PFSK-1 (cell line): ENCODE results near the gene SMYD4.

Experiments
- POLR2AphosphoS5 ChIP-seq: IDR thresholded peaks from 2 replicates; pipeline ENCODE4 v1.6.1; 2012; ENCODE audit warnings: low read depth, mild to moderate bottlenecking, control low read depth, low read length, moderate library complexity
- SIN3A ChIP-seq: IDR thresholded peaks from 2 replicates; pipeline ENCODE4 v1.6.1; 2012; ENCODE audit warnings: mild to moderate bottlenecking, low read length, moderate library complexity, borderline replicate concordance; ENCODE audit not compliant: insufficient read depth
- TF ChIP-seq, protein P1 (sequence below), 2 experiments: IDR thresholded peaks; 2 replicates each; pipeline versions ENCODE4 v1.6.1 to v1.8.0; 2011 to 2012; ENCODE audit warnings: low read depth in 2 of 2, low read length in 2 of 2, control low read depth in 1 of 2, inconsistent platforms in 1 of 2, mild to moderate bottlenecking in 1 of 2, moderate library complexity in 1 of 2; ENCODE audit not compliant: insufficient read depth in 1 of 2

- no peak for TF ChIP-seq SIN3A
- no peak for TF ChIP-seq POLR2AphosphoS5
- TF ChIP-seq, protein P1, sequence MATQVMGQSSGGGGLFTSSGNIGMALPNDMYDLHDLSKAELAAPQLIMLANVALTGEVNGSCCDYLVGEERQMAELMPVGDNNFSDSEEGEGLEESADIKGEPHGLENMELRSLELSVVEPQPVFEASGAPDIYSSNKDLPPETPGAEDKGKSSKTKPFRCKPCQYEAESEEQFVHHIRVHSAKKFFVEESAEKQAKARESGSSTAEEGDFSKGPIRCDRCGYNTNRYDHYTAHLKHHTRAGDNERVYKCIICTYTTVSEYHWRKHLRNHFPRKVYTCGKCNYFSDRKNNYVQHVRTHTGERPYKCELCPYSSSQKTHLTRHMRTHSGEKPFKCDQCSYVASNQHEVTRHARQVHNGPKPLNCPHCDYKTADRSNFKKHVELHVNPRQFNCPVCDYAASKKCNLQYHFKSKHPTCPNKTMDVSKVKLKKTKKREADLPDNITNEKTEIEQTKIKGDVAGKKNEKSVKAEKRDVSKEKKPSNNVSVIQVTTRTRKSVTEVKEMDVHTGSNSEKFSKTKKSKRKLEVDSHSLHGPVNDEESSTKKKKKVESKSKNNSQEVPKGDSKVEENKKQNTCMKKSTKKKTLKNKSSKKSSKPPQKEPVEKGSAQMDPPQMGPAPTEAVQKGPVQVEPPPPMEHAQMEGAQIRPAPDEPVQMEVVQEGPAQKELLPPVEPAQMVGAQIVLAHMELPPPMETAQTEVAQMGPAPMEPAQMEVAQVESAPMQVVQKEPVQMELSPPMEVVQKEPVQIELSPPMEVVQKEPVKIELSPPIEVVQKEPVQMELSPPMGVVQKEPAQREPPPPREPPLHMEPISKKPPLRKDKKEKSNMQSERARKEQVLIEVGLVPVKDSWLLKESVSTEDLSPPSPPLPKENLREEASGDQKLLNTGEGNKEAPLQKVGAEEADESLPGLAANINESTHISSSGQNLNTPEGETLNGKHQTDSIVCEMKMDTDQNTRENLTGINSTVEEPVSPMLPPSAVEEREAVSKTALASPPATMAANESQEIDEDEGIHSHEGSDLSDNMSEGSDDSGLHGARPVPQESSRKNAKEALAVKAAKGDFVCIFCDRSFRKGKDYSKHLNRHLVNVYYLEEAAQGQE (IDR thresholded peaks at IDR 0.05; ENCODE audit: insufficient read depth in 1 of 2, low read depth in 2 of 2, low read length in 2 of 2) = no peak
These were observed 99.8 kb downstream of the SMYD4 start for GRCh38 chr17:1729966-1730325.
